Bone marrow (tissue), 2 donors: ENCODE results near the gene MRPL10.

ENCODE experiments used
- DNase-seq, 2 donors: peaks; one replicate each; lab custom pipeline; 2025; lab: John Stamatoyannopoulos, UW

The MRPL10 gene

GRCh38 chr17:47831003-47831933, at the start of gene MRPL10, which contains the start of gene LRRC46:
MRPL10 (minus strand) TSS chr17:47831541; CDS start chr17:47831511, 30 bp downstream.
LRRC46 (plus strand) TSS chr17:47831670; CDS start chr17:47831990, 320 bp downstream.
- DNase-seq: peak; percentile 74 to 86

GRCh38 chr17:47879776-47880454, 48.6 kb upstream of the MRPL10 start:
- no peak for DNase-seq

DNA sequence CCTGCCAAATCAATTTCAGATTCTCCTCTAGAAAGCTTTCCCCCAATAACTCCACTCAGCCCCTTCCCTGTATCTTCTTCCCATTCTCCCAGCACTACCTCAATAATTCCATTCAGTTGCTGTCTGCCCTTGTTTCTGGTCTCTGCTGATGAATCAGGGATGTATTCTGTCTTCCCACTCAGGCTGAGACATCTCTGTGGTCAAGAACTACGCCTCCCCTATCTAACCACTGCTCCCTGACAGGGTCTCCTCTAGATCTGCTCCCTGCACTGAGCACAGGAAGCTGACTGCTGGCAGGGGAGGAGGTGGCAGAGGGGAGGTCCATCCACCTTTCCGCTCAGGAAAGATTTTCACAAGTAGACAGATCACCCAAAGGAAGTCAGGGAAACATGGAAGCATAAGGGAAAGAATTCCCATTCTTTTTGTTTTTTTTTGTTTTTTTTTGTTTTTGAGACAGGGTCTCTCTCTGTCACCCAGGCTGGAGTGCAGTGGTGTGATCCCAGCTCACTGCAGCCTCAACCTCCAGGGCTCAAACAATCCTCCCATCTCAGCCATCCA, 47.8 kb upstream of the MRPL10 start:
- peak in 1 of 2 donors; percentile 32 for DNase-seq

DNA sequence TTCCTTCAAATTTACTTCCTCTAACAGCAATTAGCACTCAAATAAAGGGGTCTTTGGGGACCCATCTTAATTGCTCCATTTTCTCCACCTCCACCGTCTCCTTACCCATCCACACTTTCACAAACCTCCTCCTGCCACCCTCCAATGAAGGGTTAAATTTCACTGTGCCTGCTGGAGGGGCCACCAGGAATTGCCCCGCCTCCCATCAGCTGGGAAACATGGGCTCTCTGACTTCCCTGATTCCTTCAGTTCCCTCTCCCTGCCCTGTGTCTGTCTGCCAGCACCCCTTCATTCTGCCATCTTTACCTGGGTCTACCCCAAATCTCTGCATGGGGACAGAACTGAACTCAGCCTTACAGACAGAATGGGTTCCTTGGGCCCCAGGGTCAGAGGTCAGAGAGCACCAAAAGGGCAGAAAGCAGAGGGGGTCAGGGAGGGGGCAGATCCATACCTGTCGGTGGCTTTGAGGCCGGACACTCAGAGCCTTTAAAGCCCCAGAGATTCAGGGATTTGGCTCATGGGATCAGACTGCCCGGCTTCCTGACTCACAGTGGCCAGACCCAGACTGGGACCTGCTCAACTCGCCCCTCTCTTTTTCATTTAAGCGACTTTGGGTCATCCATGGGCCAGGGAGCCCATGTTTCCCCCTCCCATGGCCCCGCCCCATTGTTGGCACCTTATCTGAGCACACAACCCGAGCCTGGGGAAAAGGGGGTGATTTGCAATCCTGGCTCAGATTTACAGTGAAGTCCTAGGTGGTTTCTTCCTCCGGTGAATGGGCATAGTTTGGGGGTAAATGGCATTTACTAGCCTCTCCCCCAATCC, 47.1 kb upstream of the MRPL10 start:
- DNase-seq: no peak

GRCh38 chr17:47877368-47878034, 46.2 kb upstream of the MRPL10 start:
- peak in 1 of 2 donors; percentile 80 for DNase-seq

- no peak for DNase-seq
Observed at GRCh38 chr17:47875011-47875985, 44.0 kb upstream of the MRPL10 start.

DNA sequence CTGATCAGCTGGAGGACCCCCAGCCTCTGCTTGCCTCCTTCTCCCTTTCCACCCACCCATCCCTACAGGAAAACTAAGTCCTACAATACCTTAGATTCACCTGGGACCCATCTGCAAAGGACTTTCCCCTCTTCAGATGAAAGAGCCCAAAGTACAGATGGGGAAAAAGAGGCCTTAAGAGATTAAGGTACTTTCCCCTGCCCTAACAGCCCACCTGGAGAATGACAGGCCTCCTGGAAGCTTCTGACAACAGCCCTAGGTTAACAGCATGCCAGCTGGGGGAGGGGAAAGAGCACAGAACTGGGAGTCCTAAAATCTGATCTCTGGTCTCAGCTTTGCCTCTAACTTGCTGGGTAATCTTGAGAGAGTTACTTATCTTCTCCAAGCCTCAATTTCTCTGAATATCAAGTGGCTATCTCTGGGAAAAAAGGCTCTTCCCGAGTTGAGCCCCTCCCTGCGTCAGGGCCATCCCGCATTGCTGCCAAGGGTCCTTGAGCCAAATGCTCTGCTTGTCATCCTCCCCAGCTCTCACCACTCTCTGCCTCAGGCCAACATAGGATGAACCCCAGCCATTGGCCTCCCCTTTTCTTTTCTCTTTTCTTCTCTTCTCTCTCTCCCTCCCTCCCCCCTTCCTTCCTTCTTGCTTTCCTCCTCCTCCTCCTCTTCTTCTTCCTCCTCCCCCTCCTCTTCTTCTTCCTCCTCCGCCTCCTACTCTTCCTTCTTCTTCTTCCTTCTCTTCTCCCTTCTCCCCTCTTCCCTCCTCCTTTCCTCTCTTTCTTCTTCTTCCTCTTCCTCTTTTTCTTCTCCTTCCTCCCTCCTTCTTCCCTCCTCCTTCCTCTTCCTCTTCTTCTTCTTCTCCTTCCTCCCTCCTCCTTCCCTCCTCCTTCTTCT, 42.1 kb upstream of the MRPL10 start:
- no peak for DNase-seq

- no peak for DNase-seq
Observed at GRCh38 chr17:47872651-47873161, 41.4 kb upstream of the MRPL10 start.

- DNase-seq: no peak
Observed at GRCh38 chr17:47872019-47872650, 40.8 kb upstream of the MRPL10 start.

DNA sequence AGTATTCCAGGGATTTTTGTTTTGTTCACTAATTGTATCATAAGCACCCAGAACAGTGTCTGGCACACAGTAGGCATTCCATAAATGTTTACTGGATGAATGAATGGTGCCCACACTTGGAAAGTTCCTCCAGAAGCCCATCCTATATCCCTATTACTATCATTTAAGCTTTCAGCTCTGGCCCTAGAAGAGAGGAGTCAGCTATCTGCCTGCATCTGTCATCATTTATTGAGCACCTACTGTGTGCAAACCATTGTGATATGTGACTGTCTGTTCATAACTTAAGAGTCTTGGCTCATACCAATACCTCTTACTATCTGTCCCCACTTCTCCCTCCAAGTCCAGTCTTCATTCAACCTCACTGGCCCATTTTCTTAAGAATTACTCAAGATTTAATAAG, 39.7 kb upstream of the MRPL10 start:
- no peak for DNase-seq

DNA sequence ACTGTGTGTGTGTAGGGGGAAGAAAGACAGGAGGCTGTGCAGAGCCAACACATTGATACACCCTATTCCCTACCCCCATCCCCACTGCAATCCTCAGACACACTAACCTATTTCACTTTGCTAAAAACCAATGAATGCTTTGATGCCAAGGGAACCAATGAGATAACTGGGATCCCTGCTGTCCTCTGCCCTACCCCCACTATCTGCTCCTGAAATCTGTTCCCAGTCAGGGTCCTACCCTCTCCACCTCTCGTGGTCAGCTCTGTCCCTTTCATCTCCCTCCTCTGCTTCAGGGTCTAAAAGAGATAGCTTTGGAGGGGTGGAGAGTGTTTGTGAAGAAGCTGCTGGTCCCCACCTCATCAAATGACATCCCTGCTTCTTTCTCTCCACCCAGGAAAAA, 38.7 kb upstream of the MRPL10 start:
- no peak for DNase-seq

DNA sequence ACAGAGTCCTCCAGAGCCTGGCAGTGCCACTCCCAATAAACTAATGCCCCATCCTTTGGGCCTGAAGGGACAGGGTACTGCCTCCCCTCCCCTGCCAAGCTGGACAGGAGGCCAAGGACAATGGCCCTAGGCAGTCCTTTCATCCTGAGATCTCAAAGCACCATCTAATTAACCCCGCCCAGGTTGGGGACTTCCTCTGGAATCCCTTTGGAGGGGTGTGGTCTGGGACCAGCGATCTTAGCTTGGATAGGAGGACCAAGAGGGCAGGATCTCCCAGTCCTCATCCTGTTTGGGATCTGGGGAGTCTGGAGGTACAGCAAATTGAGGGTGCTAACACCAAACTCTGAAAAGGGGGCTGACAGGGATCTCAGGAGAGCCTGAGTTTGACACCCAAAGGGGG, 37.8 kb upstream of the MRPL10 start:
- no peak for DNase-seq

DNA sequence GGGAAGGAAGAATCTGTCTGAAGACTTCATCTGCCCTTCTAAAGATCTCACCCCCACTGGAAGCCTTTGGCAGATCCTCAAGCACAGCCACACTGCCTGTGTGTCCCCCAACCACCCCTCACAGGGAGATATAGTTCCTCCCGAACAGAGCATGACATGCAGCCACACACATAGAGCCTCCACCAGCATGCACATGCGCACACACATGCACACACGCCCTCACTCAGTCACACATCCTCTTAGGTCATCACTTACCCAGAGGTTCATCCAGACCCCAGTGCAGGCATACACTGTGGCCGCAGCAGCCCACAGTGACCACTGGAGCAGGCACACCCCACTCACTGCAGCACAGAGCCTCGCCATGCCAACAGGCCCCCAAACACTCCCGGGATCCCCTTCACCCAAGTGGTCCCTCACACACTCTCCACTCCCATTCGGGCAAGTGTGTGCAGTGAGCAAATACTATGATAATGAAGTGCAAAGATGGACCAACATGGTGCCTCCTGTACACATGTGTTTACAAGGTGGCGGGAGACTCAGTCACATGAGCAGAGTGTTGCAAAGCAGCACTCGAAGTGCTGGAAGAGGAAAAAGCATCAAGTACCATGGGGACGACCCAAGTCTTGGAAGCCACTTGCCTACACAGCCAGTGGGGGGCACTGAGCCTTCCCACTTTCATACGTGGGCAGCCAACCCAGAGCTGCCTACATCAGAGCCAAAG, 36.6 kb upstream of the MRPL10 start:
- DNase-seq: no peak

- DNase-seq: no peak
Observed at GRCh38 chr17:47866941-47867340, 35.6 kb upstream of the MRPL10 start.

DNA sequence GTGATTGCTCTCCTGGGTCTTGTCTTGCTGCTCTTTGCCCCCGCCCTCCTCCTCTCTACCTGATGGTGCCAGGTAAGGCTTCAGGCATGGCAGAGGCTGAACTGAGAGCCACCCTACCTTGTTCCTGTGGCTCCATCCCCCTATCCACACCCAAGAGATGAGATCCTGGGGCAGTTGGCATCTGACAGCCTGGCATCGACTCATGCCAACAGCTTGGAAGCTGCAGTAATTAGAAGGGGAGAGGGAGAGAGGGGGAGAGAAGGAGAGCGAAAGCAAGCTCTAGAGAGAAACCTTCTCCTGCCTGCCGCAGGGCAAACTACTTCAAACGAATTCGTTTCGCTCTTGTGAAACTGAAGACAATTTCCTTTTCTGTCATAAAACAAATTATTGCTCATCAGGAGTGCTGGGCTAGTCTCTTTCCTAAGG, 33.5 kb upstream of the MRPL10 start:
- peak in 1 of 2 donors; percentile 17 for DNase-seq

DNA sequence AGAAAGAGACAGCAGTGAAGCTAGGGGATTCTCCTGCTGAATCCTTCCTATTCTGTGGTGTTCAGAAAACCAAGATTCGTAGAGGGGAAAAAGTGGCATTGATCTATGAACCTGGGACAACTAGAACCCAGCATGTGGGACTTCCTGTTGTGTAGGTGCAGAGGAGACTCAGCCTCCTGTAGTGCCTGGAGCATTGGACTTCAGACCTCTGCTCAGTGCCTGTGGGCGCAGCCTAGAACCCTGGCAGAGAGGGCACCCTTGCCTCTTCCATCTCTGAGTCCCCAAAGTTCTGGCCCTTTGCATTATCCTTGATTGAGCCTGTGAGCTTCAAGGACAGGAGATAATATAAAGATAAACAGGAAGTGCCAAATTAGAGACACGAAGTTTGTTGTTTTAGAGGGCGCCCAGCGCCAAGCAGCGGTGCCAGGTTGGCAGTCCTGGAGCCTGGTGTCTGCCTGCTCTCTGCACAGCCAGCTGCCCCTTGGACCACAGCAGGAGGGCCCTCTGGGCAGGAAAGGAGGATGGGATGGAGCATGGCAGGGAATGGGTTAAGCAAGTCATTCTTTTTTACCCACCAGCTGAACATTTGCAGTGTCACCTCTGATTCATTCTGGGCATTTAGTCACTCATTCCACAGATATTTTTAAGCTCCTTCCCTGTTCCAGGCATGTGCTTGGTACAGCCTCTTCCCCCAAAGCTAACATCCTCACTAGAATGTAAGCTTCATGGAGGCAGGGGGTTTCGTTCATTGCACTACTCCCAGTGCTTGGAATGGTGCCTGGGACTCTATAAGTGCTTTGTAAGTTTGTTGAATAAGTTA, 31.5 kb upstream of the MRPL10 start:
- peak in 1 of 2 donors; percentile 16 for DNase-seq

DNA sequence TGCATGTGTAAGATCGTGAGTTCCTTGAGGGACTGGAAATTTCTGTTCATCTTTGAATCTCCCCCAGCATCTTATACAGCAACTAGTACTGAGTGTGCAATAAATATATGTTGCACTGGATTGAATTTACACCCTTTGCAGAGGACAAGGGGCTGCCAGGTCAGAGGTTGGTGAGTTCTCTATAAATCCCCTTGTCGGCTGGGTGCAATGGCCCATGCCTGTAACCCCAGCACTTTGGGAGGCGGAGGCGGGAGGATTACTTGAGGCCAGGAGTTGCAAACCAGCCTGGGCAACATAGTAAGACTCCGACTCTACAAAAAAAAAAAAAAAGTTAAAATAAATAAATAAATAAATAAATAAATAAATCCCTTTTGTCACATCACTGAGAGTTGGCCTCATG, 29.0 kb upstream of the MRPL10 start:
- no peak for DNase-seq
